GM21717 (cell line): ENCODE measurements around the gene GPR55.

Experiments
- ATAC-seq: cut with Tn5 transposase; IDR thresholded peaks from one replicate; pipeline ENCODE4 v1.9.1; 2021; ENCODE audit warnings: mild to moderate bottlenecking, moderate library complexity; ENCODE audit not compliant: unreplicated experiment

The GPR55 gene

GRCh38 chr2:230887342-230887741 lies 37.7 kb downstream of the GPR55 start:
- no peak for ATAC-seq

GRCh38 chr2:230886671-230887071 lies 38.4 kb downstream of the GPR55 start:
- no peak for ATAC-seq

- ATAC-seq = no peak
These were observed 38.8 kb downstream of the GPR55 start for GRCh38 chr2:230886206-230886605.

- ATAC-seq = no peak
These were observed 39.4 kb downstream of the GPR55 start for GRCh38 chr2:230885463-230886130.

- ATAC-seq = no peak
These were observed 43.2 kb downstream of the GPR55 start for GRCh38 chr2:230881840-230882239.

GRCh38 chr2:230879891-230880290 lies 45.2 kb downstream of the GPR55 start:
- no peak for ATAC-seq

- no peak for ATAC-seq
These were observed 45.7 kb downstream of the GPR55 start for GRCh38 chr2:230879271-230879882.

GRCh38 chr2:230878599-230879188 lies 46.3 kb downstream of the GPR55 start:
- ATAC-seq = no peak

- no peak for ATAC-seq
These were observed 47.1 kb downstream of the GPR55 start for GRCh38 chr2:230877759-230878598.

- ATAC-seq = no peak
These were observed 47.8 kb downstream of the GPR55 start for GRCh38 chr2:230877116-230877758.

GRCh38 chr2:230875347-230876315 lies 49.4 kb downstream of the GPR55 start:
- no peak for ATAC-seq

GRCh38 chr2:230874876-230875275 lies 50.2 kb downstream of the GPR55 start:
- ATAC-seq = no peak

- ATAC-seq = no peak
These were observed 50.6 kb downstream of the GPR55 start for GRCh38 chr2:230874456-230874855.

- peak; percentile 61 for ATAC-seq
These were observed 51.2 kb downstream of the GPR55 start for GRCh38 chr2:230873661-230874401.

GRCh38 chr2:230872968-230873660 lies 51.9 kb downstream of the GPR55 start:
- ATAC-seq = peak; percentile 58

- peak; percentile 1 for ATAC-seq
These were observed 52.7 kb downstream of the GPR55 start for GRCh38 chr2:230872151-230872967.

GRCh38 chr2:230871361-230872150 lies 53.5 kb downstream of the GPR55 start:
- no peak for ATAC-seq
